MM.1S (cell line): ENCODE data around the gene SLCO3A1.

Source experiments
- DNase-seq: peaks from one replicate; pipeline ENCODE4 v3.0.0-alpha.2; 2015
- H2AFZ ChIP-seq: fragments of 300-600 bp; sonication (generic); 2 replicates; pipeline ENCODE4 v1.6.0; 2016; ENCODE audit warnings: antibody characterized with exemption, low read length
- H3F3A ChIP-seq: fragments of 300-600 bp; sonication (generic); 2 replicates; pipeline ENCODE4 v1.6.1; 2016; ENCODE audit warnings: mild to moderate bottlenecking, antibody characterized with exemption, low read length, moderate library complexity, mixed read lengths; ENCODE audit not compliant: insufficient read depth
- H3K27ac ChIP-seq: fragments of 300-600 bp; sonication (generic); 2 replicates; pipeline ENCODE4 v1.5.1; 2016; ENCODE audit warnings: mild to moderate bottlenecking, low read length
- H3K27me3 ChIP-seq: fragments of 300-600 bp; sonication (generic); replicated peaks from 2 replicates; pipeline ENCODE4 v1.6.0; 2016; ENCODE audit warnings: low read length; ENCODE audit not compliant: insufficient read depth
- H3K36me3 ChIP-seq: fragments of 300-600 bp; sonication (generic); replicated peaks from 2 replicates; pipeline ENCODE4 v1.6.1; 2016; ENCODE audit warnings: mild to moderate bottlenecking, low read length, mixed read lengths; ENCODE audit not compliant: insufficient read depth
- H3K4me1 ChIP-seq: fragments of 300-600 bp; sonication (generic); 2 replicates; pipeline ENCODE4 v1.6.1; 2016; ENCODE audit warnings: low read length, mixed read lengths
- H3K4me2 ChIP-seq: fragments of 300-600 bp; sonication (generic); 2 replicates; pipeline ENCODE4 v1.6.0; 2016; ENCODE audit warnings: low read depth, low read length
- H3K4me3 ChIP-seq: fragments of 300-600 bp; sonication (generic); 2 replicates; pipeline ENCODE4 v1.5.1; 2016; ENCODE audit warnings: low read length, mixed read lengths
- H3K79me2 ChIP-seq: fragments of 300-600 bp; sonication (generic); 2 replicates; pipeline ENCODE4 v1.6.1; 2016; ENCODE audit warnings: mixed run types, low read length, mixed read lengths
- H3K9ac ChIP-seq: fragments of 300-600 bp; sonication (generic); 2 replicates; pipeline ENCODE4 v1.6.1; 2016; ENCODE audit warnings: low read length, mixed read lengths
- H3K9me2 ChIP-seq: fragments of 300-600 bp; sonication (generic); replicated peaks from 2 replicates; pipeline ENCODE4 v1.6.1; 2016; ENCODE audit warnings: mild to moderate bottlenecking, low read length, mixed read lengths; ENCODE audit not compliant: insufficient read depth
- H3K9me3 ChIP-seq: fragments of 300-600 bp; sonication (generic); replicated peaks from 2 replicates; pipeline ENCODE4 v1.6.1; 2016; ENCODE audit warnings: mild to moderate bottlenecking, low read length, mixed read lengths; ENCODE audit not compliant: insufficient read depth
- H4K20me1 ChIP-seq: fragments of 300-600 bp; sonication (generic); 2 replicates; pipeline ENCODE4 v1.6.1; 2016; ENCODE audit warnings: mild to moderate bottlenecking, low read length, moderate library complexity, mixed read lengths; ENCODE audit not compliant: insufficient read depth
- EZH2 ChIP-seq: fragments of 300-600 bp; sonication (generic); optimal IDR thresholded peaks from 2 replicates; pipeline ENCODE3; 2017; ENCODE audit warnings: low read depth, mild to moderate bottlenecking, antibody characterized with exemption, low read length, mixed read lengths
- EZH2phosphoT487 ChIP-seq: fragments of 300-600 bp; sonication (generic); IDR thresholded peaks from 2 replicates; pipeline ENCODE4 v1.6.1; 2018; ENCODE audit warnings: antibody characterized with exemption, low read length
- TF ChIP-seq, protein P1 (sequence below): fragments of 300-600 bp; sonication (generic); IDR thresholded peaks from 2 replicates; pipeline ENCODE4 v1.5.1; 2016; ENCODE audit warnings: antibody characterized with exemption, low read length, mixed read lengths

The SLCO3A1 gene

GRCh38 chr15:92163641-92164040 is 310.1 kb downstream of the SLCO3A1 start:
- Histone ChIP-seq H3F3A (no peaks in the 10 kb centered on the region), H2AFZ (no peak overlapping the region), H3K4me3 (no peak overlapping the region), H3K9me3 (no peaks in the 10 kb centered on the region), H3K9me2 (no peaks in the 10 kb centered on the region), H3K79me2 (no peaks in the 10 kb centered on the region), H3K4me1 (no peaks in the 10 kb centered on the region), H4K20me1 (no peaks in the 10 kb centered on the region), H3K9ac (no peak overlapping the region), H3K4me2 (no peak overlapping the region), H3K36me3 (no peaks in the 10 kb centered on the region), H3K27ac (no peak overlapping the region), H3K27me3 (no peaks in the 10 kb centered on the region)
- DNase-seq, result no peak
- TF ChIP-seq EZH2phosphoT487 (no peak), EZH2 (no peak)
- TF ChIP-seq, protein P1, sequence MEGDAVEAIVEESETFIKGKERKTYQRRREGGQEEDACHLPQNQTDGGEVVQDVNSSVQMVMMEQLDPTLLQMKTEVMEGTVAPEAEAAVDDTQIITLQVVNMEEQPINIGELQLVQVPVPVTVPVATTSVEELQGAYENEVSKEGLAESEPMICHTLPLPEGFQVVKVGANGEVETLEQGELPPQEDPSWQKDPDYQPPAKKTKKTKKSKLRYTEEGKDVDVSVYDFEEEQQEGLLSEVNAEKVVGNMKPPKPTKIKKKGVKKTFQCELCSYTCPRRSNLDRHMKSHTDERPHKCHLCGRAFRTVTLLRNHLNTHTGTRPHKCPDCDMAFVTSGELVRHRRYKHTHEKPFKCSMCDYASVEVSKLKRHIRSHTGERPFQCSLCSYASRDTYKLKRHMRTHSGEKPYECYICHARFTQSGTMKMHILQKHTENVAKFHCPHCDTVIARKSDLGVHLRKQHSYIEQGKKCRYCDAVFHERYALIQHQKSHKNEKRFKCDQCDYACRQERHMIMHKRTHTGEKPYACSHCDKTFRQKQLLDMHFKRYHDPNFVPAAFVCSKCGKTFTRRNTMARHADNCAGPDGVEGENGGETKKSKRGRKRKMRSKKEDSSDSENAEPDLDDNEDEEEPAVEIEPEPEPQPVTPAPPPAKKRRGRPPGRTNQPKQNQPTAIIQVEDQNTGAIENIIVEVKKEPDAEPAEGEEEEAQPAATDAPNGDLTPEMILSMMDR, result no peak

DNA sequence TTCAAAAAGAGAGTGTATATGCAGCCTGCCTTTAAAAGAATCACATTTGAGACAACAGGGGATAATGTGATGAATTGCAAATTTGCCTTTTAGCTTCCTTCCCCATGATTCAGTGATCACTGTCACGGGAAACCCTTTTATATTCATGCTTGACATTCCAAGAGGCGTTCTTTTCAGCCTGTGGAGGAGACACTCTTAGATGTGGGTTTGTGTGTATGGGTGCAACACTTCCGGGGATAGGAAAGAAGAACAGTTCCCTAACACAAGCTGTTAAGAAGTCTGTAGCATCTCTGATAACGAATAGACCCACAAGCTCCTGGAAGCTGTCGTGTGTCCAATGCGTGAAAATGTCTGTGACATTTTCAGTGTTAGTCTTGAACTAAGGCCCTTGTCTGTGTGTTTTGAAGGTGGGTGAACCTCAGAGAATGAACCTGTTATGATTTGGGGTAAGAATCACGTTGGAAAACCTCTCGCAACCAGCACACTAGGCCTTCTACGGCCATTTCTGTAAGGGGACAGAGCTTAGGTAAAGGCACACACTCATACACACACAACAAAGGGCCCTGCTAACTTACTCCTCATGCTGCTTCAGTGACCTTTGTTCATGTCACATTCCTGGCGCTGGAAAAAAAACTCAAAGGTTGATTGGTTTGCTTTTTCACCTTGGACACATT is 311.0 kb downstream of the SLCO3A1 start:
- Histone ChIP-seq H4K20me1 (no peaks in the 10 kb centered on the region), H3K79me2 (no peaks in the 10 kb centered on the region), H3K27me3 (no peaks in the 10 kb centered on the region), H3K4me2 (no peak overlapping the region), H3K4me1 (no peaks in the 10 kb centered on the region), H2AFZ (no peak overlapping the region), H3K4me3 (no peak overlapping the region), H3K36me3 (no peaks in the 10 kb centered on the region), H3K9me3 (no peaks in the 10 kb centered on the region), H3F3A (no peaks in the 10 kb centered on the region), H3K27ac (no peak overlapping the region), H3K9me2 (no peaks in the 10 kb centered on the region), H3K9ac (no peak overlapping the region)
- no peak for DNase-seq
- TF ChIP-seq, protein P1, result no peak
- no peak for TF ChIP-seq EZH2
- TF ChIP-seq EZH2phosphoT487, result no peak

DNA sequence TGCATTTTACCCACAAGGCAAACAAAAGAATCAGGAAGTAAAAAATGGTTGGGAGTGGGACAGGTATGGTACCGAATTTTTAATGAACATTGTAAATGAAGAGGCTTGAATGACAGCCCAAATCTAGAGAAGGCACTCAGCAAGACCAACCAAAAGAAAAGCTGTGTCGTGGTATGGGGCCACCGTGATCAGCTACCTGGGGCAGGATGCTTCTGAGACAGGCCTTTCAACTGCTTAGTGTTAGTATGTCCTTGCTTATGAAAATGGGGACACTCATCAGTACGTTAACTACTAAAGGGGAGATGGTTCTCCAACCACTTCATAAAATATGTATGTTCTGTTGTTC is 311.5 kb downstream of the SLCO3A1 start:
- H3F3A ChIP-seq, result no peaks in the 10 kb centered on the region
- no peaks in the 10 kb centered on the region for H3K4me1 ChIP-seq
- no peaks in the 10 kb centered on the region for H3K9me3 ChIP-seq
- TF ChIP-seq EZH2 (no peak), EZH2phosphoT487 (no peak)
- TF ChIP-seq, protein P1, result no peak
- H3K36me3 ChIP-seq, result no peaks in the 10 kb centered on the region
- DNase-seq, result no peak
- H3K9me2 ChIP-seq, result no peaks in the 10 kb centered on the region
- H3K4me2 ChIP-seq, result no peak overlapping the region
- H2AFZ ChIP-seq, result no peak overlapping the region
- no peak overlapping the region for H3K4me3 ChIP-seq
- H3K9ac ChIP-seq, result no peak overlapping the region
- no peaks in the 10 kb centered on the region for H3K27me3 ChIP-seq
- no peak overlapping the region for H3K27ac ChIP-seq
- no peaks in the 10 kb centered on the region for H3K79me2 ChIP-seq
- no peaks in the 10 kb centered on the region for H4K20me1 ChIP-seq
